ENCODE data around the gene MX2.

Gene MX2

DNA sequence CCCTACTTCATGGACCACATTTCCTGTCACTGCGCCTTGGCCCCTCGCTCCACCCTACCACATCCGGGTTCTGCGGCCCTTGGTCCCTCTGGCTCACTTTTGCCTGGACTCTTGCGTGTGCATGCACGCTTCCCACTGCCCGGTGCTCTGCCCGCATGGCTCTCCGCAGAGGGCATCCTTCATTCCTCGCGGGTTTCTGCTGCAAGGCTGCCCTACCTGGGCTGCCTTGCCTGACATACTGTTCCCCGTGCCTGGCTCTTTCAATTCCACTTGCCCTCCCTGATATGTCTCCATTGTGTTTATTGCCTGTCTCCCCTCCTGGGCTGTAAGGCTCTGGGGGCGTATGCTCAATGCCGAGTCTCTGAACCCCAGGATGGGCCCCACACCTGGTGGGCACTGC lies 26.4 kb downstream of the MX2 start:
- Histone ChIP-seq H3K36me3 (peaks cover 98% of the 10 kb centered on the region), H3K9me3 (no peaks in the 10 kb centered on the region), H3K27me3 (no peaks in the 10 kb centered on the region), H3K4me3 (ENCODE audit: low read depth in 1 of 2, low read length in 1 of 2) (no peak overlapping the region), H3K4me1 (ENCODE audit: control insufficient read depth in 1 of 2, insufficient read depth in 1 of 2, low read depth in 1 of 2, low read length in 1 of 2) (no peaks in the 10 kb centered on the region), H3K27ac (no peak overlapping the region)
- TF ChIP-seq, protein P1, sequence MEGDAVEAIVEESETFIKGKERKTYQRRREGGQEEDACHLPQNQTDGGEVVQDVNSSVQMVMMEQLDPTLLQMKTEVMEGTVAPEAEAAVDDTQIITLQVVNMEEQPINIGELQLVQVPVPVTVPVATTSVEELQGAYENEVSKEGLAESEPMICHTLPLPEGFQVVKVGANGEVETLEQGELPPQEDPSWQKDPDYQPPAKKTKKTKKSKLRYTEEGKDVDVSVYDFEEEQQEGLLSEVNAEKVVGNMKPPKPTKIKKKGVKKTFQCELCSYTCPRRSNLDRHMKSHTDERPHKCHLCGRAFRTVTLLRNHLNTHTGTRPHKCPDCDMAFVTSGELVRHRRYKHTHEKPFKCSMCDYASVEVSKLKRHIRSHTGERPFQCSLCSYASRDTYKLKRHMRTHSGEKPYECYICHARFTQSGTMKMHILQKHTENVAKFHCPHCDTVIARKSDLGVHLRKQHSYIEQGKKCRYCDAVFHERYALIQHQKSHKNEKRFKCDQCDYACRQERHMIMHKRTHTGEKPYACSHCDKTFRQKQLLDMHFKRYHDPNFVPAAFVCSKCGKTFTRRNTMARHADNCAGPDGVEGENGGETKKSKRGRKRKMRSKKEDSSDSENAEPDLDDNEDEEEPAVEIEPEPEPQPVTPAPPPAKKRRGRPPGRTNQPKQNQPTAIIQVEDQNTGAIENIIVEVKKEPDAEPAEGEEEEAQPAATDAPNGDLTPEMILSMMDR (IDR thresholded peaks at IDR 0.05), result no peak

DNA sequence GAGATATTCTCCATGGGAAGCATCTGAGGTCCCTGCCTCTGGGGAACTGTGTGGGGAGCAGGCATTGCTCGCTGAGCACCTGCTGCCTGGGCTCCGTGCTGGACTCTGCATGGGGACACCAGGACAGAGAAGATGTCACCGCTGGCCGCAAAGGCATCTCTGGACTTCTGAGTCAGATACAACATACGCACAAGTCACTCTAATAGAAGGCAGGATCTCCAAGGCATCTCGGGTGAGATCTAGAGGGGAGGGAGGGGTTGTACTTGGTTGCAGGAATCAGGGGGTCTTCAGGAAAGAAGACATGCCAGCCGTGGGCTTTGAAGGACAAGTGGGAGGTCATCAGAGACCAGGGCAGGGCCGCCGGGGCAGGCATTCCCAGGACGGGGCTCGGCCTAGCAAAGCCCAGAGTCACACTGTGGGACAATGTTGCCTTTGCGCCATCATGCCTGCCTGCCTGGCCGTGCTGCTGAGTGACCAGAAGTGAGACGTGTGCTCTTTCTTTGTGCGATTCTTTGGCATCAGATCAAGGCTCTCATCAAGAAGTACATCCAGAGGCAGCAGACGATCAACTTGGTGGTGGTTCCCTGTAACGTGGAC lies 28.3 kb downstream of the MX2 start:
- Histone ChIP-seq H3K9me3 (no peaks in the 10 kb centered on the region), H3K36me3 (peaks cover 96% of the 10 kb centered on the region), H3K27ac (no peak overlapping the region), H3K27me3 (no peaks in the 10 kb centered on the region), H3K4me1 (ENCODE audit: control insufficient read depth in 1 of 2, insufficient read depth in 1 of 2, low read depth in 1 of 2, low read length in 1 of 2) (peaks cover under 1 to 2% of the 10 kb centered on the region in 2 experiments), H3K4me3 (ENCODE audit: low read depth in 1 of 2, low read length in 1 of 2) (no peak overlapping the region)
- TF ChIP-seq, protein P1 (IDR thresholded peaks at IDR 0.05), result no peak

DNA sequence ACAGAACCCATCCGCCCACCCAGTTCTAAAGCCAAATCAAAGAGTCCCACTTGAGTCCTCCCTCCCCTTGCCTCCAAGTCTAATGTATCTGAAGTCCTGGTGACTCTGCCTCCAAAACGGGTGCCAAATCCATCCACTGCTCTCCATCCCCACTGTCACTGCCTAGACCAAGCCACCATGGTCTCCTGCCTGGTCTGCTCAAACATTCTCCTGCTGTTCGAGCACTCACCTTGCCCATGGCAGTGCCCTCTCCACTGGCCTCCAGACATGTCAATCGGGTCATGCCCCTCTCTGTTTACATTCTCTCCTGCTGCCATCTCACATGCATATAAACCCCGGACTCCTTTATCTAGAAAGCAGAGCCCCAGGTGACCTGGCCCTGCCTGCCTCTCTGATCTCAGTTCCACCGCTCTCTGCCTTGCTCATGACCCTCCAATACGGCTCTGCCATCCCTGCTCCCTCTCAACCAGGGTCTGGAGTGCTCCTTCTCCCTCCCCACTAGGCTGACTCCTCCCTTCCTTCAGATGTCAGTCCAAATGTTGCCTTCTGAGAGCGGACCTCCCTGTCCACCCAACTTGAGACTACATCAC lies 32.1 kb downstream of the MX2 start:
- Histone ChIP-seq H3K27me3 (no peaks in the 10 kb centered on the region), H3K27ac (peak overlapping the region; percentile 3), H3K9me3 (no peaks in the 10 kb centered on the region), H3K4me1 (ENCODE audit: control insufficient read depth in 1 of 2, insufficient read depth in 1 of 2, low read depth in 1 of 2, low read length in 1 of 2) (peaks cover 34 to 35% of the 10 kb centered on the region in 2 experiments), H3K36me3 (peaks cover 96% of the 10 kb centered on the region), H3K4me3 (ENCODE audit: low read depth in 1 of 2, low read length in 1 of 2) (no peak overlapping the region)
- TF ChIP-seq, protein P1 (IDR thresholded peaks at IDR 0.05), result no peak

GRCh38 chr21:41396558-41397075 lies 34.8 kb downstream of the MX2 start:
- TF ChIP-seq, protein P1 (IDR thresholded peaks at IDR 0.05), result peak; percentile 1
- peaks cover 96% of the 10 kb centered on the region for H3K36me3 ChIP-seq
- peak overlapping the region; percentile 33 to 47 for H3K4me3 ChIP-seq (ENCODE audit: low read depth in 1 of 2, low read length in 1 of 2)
- peaks cover 34 to 35% of the 10 kb centered on the region in 2 experiments for H3K4me1 ChIP-seq (ENCODE audit: control insufficient read depth in 1 of 2, insufficient read depth in 1 of 2, low read depth in 1 of 2, low read length in 1 of 2)
- no peaks in the 10 kb centered on the region for H3K27me3 ChIP-seq
- H3K9me3 ChIP-seq, result no peaks in the 10 kb centered on the region
- peak overlapping the region; percentile 77 for H3K27ac ChIP-seq

DNA sequence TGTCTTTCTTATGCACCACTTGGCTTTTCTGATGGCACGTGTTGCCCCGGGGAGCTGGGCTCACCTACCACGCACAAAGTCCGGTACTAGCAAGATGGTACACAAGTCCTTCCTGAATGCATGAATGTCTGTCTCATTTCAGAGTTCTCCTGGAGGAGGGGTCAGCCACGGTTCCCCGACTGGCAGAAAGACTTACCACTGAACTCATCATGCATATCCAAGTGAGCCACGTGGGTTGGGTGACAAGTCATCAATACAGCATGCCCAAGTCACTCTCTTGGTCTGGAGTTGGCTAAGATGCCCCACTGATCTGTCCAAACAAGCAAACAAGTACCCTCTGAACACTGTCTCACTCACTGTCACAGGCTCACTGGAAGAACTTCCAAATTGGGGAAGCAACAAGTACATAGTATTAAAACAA lies 35.7 kb downstream of the MX2 start:
- no peak overlapping the region for H3K4me3 ChIP-seq (ENCODE audit: low read depth in 1 of 2, low read length in 1 of 2)
- peak overlapping the region; percentile 77 for H3K27ac ChIP-seq
- TF ChIP-seq, protein P1 (IDR thresholded peaks at IDR 0.05), result no peak
- H3K4me1 ChIP-seq (ENCODE audit: control insufficient read depth in 1 of 2, insufficient read depth in 1 of 2, low read depth in 1 of 2, low read length in 1 of 2), result peaks cover 34 to 35% of the 10 kb centered on the region in 2 experiments
- no peaks in the 10 kb centered on the region for H3K9me3 ChIP-seq
- peaks cover 96% of the 10 kb centered on the region for H3K36me3 ChIP-seq
- H3K27me3 ChIP-seq, result no peaks in the 10 kb centered on the region
